ENCODE data around the gene PARD3B.

The PARD3B gene

DNA sequence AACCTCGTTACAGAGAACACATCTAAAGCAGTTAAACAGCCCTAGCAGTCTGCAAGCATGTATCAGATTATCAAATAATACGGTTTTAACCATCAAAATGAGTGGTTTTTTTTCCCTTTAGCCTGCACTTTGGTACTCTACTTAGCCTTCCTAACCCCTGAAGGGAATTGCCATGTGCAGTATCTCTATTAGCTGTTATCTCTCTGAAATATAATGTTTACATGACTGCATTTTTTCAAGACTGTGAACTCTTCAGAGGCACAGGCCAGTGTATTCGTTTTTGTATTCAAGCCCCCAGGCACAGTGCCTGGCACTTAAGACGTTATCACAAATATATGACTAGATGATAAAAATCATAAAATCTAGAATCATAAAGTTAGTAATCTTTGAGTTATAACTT, 509.5 kb downstream of the PARD3B start:
- TF ChIP-seq GABPA (IDR thresholded peaks at IDR 0.05; ENCODE audit: low read depth) (no peak), CTCF (IDR thresholded peaks at IDR 0.05; ENCODE audit: insufficient read depth, low read length) (no peak), SPI1 (IDR thresholded peaks at IDR 0.05; ENCODE audit: borderline replicate concordance, low read depth) (no peak), REST (IDR thresholded peaks at IDR 0.05; ENCODE audit: insufficient replicate concordance, low read depth) (no peak), POLR2AphosphoS5 (IDR thresholded peaks at IDR 0.05; ENCODE audit: low read depth) (no peak)
- no peak overlapping the region for H3K27ac ChIP-seq (replicated peaks)
- no peaks in the 10 kb centered on the region for H3K27me3 ChIP-seq (ENCODE audit: insufficient read depth, poor library complexity, severe bottlenecking)
- H3K4me3 ChIP-seq (replicated peaks; ENCODE audit: insufficient read depth, low read length): no peak overlapping the region
- no peak for DNase-seq (ENCODE audit: low read depth in 1 of 2, low spot score in 1 of 2)

GRCh38 chr2:205055251-205055650, 510.0 kb downstream of the PARD3B start:
- no peaks in the 10 kb centered on the region for H3K27me3 ChIP-seq (ENCODE audit: insufficient read depth, poor library complexity, severe bottlenecking)
- no peak overlapping the region for H3K27ac ChIP-seq (replicated peaks)
- no peak overlapping the region for H3K4me3 ChIP-seq (replicated peaks; ENCODE audit: insufficient read depth, low read length)
- no peak for DNase-seq (ENCODE audit: low read depth in 1 of 2, low spot score in 1 of 2)
- TF ChIP-seq CTCF (IDR thresholded peaks at IDR 0.05; ENCODE audit: insufficient read depth, low read length) (no peak), REST (IDR thresholded peaks at IDR 0.05; ENCODE audit: insufficient replicate concordance, low read depth) (no peak), POLR2AphosphoS5 (IDR thresholded peaks at IDR 0.05; ENCODE audit: low read depth) (no peak)

GRCh38 chr2:205056151-205056561, 510.9 kb downstream of the PARD3B start:
- H3K4me3 ChIP-seq (replicated peaks; ENCODE audit: insufficient read depth, low read length): no peak overlapping the region
- H3K27me3 ChIP-seq (ENCODE audit: insufficient read depth, poor library complexity, severe bottlenecking): no peaks in the 10 kb centered on the region
- TF ChIP-seq GABPA (IDR thresholded peaks at IDR 0.05; ENCODE audit: low read depth) (no peak), CTCF (IDR thresholded peaks at IDR 0.05; ENCODE audit: insufficient read depth, low read length) (no peak), REST (IDR thresholded peaks at IDR 0.05; ENCODE audit: insufficient replicate concordance, low read depth) (no peak), POLR2AphosphoS5 (IDR thresholded peaks at IDR 0.05; ENCODE audit: low read depth) (no peak), SPI1 (IDR thresholded peaks at IDR 0.05; ENCODE audit: borderline replicate concordance, low read depth) (no peak)
- no peak overlapping the region for H3K27ac ChIP-seq (replicated peaks)
- DNase-seq (ENCODE audit: low read depth in 1 of 2, low spot score in 1 of 2): no peak
